Spleen (tissue), 7 donors: ENCODE data around the gene POGZ.

ENCODE experiments used
- CTCF ChIP-seq, 11 experiments: fragments of 200-600 bp in 7 of 11; fragments of 450-650 bp in 4 of 11; sonication (generic) in 4 of 11; IDR thresholded peaks in 8 of 11; conservative IDR thresholded peaks in 3 of 11; 1 replicate in 7 of 11; 2 replicates in 4 of 11; pipeline versions ENCODE4 v1.4.0 to v1.8.0; 2016 to 2021; ENCODE audit warnings: antibody characterized with exemption in 11 of 11, inconsistent platforms in 4 of 11, mild to moderate bottlenecking in 1 of 11
- POLR2A ChIP-seq, 3 donors: fragments of 450-650 bp; IDR thresholded peaks; one replicate each; pipeline ENCODE4 v1.5.1; 2017; ENCODE audit warnings: antibody characterized with exemption in 3 of 3, mild to moderate bottlenecking in 1 of 3
- POLR2AphosphoS5 ChIP-seq, 3 donors: sonication (generic); formaldehyde crosslinking; IDR thresholded peaks; one replicate each; pipeline ENCODE4 v1.5.1; 2017; ENCODE audit warnings: antibody characterized with exemption in 3 of 3
- donor health status: DM: no; HTN: no; CAD: no; lungs with moderate emphysema.
- donor health status: DM: no; HTN: no; CAD: no.
- donor health status: DM: no; HTN: no; CAD: no.

GRCh38 chr1:151391079-151391563, 68.2 kb downstream of the POGZ start:
- TF ChIP-seq CTCF (IDR thresholded peaks at IDR 0.05 in 8 of 11, conservative IDR thresholded peaks at IDR 0.05 in 3 of 11) = no peak
- no peak for TF ChIP-seq POLR2A (IDR thresholded peaks at IDR 0.05)
- TF ChIP-seq POLR2AphosphoS5 (IDR thresholded peaks at IDR 0.05) = no peak
